SIG-M5 (cell line): ENCODE measurements around the gene MATN1.
A peak's percentile ranks its signal among the peaks of the same experiment; 100 is the strongest.

Experiments used
- DNase-seq: peaks from one replicate; lab custom pipeline; 2025; lab: John Stamatoyannopoulos, UW

The MATN1 gene

GRCh38 chr1:30731806-30732276, 8.5 kb upstream of the MATN1 start:
- DNase-seq: no peak

DNA sequence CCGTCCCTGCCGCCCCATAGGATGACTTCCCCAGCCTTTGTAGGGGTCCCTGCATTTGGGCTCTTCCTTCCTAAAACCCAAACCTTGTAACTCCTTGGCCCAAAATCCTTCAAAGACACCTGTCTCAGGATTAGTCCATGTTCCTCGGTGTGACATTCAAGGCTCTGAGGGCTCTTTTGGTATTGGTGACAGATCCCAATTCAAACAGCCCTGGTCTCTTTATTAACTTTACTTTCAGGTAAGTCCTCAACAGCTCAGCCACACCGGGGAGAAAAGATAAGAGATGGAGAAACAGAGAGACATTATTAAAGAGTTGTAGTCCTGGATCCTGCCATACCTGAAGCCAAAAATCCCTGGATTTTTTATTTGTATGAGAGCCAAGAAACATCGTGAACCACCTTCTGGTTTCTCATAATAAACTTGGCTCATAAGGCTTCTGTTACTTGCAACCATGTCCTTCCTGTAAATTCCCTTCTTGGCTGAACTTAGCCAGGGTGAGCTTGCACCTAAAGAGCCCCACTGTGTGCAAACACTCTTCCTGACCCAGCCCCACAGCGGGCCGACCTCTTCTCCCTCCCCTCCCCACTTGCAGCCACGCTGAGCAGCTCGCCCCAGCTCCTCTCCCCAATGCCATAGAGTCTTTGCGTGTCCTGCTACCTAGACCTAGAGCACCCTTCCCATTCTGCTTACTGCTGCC, 7.9 kb upstream of the MATN1 start:
- no peak for DNase-seq

- no peak for DNase-seq
Measured at GRCh38 chr1:30730346-30731108, 7.1 kb upstream of the MATN1 start.

DNA sequence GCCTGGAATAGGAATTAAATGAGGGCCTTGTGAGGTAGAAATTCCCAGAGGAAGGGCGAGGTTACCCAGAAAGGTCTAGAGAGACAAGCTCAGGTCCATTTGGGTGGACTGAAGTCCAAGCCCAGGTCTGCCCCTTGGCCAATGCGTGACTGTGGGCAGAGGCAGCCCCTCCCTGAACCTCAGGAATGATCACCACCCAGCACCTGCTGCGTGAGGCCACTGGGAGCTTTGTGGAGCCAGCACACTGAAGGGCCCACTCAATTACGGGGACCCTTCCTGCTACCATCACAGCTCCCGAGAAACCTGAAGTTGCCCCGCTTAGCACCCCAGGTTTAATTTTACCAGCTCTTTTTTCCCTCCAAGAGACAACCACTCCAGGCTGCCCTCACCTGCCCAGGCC, 6.5 kb upstream of the MATN1 start:
- no peak for DNase-seq

GRCh38 chr1:30728832-30729638, 5.7 kb upstream of the MATN1 start:
- DNase-seq: no peak

DNA sequence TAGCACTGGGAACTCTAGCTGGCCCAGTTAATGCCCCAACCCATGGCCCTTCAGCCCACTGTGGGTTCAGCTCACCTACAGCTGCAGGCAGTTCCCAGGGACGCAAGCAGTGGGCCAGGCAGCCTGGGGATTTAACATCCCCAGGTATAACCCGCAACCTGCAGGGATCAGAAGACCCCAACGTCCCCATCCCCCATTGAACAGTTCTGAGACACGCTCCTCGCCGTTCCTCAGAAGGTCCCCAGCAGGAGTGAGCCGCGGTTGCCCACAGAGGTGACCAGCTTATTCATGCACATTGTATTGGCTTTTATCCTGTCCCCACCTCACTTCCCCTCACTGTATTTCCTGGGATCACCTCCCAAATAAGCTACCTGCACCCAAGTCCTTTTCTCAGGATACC, 5.0 kb upstream of the MATN1 start:
- DNase-seq: no peak

DNA sequence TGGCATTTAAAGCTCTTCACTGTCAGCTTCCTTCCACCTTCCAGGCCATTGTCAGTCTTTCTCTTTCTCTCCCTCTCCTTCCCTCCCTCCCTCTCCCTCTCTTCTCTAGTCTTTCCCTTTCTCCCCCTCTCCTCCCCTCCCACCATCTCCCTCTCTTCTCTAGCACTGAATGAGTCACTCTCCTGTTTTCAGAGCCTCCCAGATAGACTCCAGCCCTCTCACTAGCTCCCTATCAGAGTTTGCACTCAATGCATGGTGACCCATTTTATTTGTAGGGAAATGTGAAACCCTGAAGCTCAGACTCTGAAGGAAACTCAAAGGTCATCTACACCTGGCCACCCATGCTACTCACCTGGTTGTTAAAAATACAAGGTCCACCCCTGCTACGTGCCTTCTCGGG, 4.4 kb upstream of the MATN1 start:
- DNase-seq: no peak

DNA sequence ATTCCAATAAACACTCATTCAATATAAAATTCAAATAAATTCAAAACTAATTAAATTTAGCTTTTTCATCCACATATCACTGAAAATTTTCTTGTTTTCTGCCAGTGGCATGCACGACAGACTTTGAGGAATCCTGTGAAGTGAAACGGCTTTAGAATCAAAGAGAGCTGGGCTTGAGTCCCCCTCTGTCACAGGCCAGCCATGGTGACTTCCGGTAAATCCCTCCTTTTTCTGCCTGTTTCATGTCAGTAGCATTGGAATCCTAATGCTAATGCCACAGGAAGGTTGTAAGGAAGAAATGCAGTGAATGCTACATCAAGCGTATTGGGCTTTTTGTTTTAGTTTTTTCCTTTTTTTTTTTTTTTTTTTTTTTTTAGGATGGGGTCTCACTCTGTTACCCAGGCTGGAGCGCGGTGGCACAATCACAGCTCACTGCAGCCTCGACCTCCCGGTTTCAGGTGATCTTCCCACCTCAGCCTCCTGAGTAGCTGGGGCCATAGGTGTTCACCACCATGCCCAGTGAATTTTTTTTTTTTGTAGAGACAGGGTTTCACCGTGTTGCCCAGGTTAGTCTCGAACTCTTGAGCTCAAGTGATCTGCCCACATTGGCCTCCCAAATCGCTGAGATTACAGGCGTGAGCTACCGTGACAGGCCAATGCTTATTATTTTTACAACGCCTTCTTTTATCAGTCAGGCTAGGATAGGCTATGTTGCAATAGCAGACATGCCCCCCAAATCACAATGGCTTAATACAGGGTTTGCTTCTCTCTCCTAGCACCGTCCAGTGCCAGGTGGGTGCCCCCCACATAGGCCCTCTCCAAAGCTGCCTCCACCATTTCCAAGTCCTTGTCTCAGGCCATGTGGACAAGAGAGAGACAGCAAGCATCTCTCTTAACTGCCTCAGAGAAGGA, 3.6 kb upstream of the MATN1 start:
- DNase-seq: no peak

- DNase-seq: no peak
Measured at GRCh38 chr1:30726236-30726635, 2.9 kb upstream of the MATN1 start.

- DNase-seq: no peak
Measured at GRCh38 chr1:30725450-30726095, 2.2 kb upstream of the MATN1 start.

DNA sequence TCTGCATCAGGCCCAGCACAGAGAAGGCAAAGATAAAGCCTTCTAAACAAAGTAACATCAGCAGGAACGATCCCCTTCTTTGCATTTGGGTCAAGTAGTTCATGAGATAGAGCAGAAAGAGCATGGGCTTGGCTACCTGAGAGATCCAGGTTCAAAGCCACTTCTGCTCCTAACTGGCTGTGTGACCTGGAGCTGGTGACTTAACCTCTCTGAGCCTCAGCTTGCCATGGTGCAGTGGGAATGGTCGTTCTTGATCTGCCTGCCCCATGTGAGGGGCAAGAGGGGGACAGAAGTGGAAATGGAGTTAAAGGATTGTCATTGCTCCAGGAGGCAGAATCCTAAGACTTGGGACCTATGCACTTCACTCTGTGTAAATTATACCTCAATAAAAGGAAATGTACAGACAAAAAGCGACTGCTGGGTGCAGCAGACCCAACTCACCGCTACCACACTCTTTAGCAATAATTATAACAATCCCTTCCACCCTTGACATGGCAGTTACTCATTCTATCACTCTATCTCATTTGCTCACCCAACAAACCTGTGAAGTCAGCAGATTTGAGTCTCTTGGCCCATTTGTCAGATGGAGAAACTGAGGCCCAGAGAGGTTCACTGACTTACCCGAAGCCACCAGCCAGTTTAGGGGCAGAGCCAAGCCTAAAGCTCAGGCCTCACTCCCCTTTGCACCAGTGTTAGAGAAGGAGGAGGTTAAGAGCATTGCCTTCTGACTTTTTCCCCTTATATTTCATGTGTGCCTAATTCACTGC, 1.5 kb upstream of the MATN1 start:
- DNase-seq: no peak

DNA sequence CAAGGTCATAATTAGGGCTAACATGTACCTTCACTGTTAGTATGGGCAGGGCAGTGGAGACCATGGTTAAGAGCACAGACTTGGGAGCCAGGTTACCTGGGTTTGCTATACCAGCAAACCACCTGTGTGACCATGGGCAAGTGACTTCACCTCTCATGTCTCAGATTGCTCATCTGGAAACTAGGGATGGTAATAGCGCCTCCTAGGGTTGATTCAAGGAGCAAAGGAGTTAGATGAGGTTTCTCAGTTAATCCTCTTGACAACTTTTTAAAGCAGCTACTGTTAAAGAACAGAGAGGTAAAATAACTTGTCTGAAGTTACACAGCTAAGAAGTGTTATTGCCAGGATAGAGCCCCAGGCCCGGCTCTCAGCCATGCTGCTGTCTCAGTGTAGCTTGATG, 790 bp upstream of the MATN1 start:
- DNase-seq: no peak

DNA sequence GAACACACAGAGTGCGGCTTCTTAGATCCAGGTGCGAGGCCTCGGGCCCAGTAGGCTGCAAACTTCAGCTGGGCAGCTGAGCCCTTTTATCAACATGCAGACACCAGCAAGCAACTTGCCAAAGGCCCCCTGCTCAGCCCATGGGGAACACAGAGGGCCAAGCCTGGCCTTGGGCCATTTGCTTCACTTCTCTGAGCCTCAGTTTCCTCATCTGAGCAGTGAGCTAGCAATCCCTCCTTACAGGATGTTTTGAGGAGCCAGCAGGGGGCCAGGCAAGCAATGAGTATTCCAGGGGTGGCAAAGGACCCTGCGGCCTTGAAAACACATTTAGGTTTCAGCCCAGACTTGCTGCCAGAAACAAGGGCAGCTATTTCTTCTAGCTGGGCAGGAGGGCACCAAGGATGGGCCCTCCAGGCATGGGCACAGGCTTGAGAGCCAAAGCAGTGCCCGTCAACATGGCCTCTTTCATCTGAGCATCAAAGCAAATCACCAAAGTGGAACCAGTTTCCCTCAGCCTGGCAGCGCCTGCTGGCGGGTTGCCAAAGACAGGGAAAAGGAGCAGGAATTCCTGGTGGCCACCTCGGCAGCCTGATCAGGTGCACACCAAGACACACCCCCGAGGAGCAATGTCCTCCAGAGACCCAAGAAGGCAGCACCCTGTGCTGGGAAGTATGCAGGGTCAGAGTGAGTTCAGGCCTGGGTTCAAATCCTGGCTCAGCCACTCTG, 1.4 kb downstream of the MATN1 start:
- DNase-seq: no peak

DNA sequence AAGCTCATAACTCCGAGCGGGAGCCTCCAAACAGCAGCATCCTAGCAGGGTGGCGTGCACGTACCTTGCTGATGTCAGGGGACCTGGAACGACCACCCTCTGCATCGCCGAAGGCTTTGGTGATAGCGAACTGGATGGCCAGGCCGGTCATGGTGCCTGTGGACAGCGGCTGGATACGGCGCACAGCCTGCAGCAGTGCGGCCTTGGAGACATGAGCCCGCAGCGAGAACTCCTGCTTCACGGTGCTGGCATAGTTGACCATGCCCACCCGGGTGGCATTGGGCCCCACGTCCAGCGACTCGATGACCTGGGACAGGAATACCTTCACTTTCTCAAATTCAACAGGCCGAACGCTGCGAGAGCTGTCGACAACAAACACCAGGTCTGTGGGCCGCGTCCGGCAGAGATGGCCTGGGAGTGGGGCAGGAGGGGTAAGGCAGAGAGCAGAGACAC, 2.0 kb downstream of the MATN1 start:
- no peak for DNase-seq

DNA sequence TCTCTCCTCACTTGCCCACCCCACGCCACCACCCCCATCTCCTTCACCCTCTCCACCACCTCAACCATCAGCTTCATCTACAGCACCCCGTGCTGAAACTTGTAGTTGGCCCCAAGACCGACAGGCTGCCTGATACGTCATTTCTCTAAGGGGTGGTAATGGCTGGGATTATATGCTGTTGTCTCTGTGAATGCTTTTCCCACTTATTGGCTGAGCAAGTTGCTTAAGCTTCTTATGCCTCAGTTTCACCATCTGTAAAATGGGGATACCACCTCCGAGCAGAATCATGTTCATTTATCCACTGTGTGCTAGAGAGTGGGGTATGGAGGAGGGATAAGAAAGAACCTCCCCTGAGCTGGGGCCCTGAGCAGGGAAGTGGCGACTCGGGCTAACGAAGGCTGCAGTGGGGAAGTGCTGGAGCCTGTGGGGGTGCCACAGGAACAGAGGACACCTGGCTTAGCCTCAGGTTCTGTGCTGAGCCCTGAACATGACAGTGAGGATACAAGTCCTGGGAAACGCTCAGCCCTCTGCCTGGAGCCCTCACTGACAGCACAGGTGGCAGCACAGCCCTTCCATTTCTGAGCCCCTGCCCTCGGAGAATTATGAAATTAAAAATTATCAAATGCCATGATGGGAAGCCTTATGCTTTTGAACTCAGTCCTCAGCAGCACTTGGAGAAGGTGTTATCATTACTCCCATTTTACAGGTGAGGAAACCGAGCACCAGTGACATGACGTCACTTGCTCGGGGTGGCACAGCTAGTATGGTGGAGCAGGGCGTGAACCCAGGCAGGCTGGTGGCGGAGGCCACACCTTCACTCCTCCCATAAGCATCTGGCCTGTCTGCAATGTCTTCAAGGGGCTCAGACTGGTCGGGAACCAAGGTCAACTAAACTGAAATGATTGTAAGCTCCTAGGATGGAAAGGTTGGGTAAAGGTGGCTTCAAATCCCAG, 2.8 kb downstream of the MATN1 start:
- DNase-seq: no peak

DNA sequence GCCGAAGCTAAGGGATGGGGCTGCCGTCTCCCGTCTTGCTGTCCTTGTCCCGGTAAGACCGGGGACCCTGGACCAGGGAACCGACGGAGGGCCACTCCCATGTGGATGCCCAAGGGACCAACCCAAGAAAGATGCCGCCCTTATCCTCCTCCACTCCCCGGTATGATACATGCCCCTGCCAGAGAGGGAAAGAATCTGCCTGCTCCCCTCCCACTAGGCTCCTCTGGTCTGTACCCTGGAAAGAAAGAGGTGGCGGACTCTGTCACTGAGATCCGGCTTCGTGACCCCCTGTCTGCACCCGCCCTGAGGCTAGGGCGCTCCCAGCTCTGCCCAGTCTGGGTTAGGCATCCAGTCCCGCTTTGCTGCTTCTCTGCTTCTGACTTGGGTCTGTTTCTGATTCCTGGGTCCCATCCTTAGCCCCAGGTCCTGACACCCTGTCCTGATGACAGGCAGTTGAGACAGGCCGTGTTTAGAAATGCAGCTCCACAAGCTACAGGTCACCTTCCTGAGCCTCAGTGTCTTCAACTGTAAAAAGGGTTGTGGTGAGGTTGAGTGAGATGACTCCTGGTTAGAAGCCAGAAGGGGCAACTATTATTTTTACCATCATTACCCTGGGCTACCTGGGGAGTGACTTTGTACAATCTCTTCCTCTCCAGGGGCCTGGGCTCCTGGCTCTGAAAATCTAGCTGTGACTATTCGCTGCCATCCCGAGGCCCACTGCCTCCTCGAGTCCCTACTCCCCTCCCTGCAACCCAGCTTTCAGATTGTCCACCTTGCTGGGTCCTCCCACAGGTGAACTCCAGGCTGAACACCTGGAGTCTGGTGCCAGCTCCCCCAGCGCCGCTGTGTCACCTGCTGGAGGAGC, 3.7 kb downstream of the MATN1 start:
- DNase-seq: no peak

GRCh38 chr1:30718636-30719405, 4.6 kb downstream of the MATN1 start:
- peak; percentile 50 for DNase-seq
